Loucy (cell line): ENCODE data around the gene FGFR4.

Experiments used
- H2AFZ ChIP-seq: fragments of 200-600 bp; sonication (generic); 2 replicates; pipeline ENCODE4 v1.6.0; 2016; ENCODE audit warnings: antibody characterized with exemption, mild to moderate bottlenecking, low read length, moderate library complexity
- H3F3A ChIP-seq: fragments of 200-600 bp; 2 replicates; pipeline ENCODE4 v1.6.0; 2016; ENCODE audit warnings: antibody characterized with exemption, low read depth, mild to moderate bottlenecking
- H3K27me3 ChIP-seq: fragments of 200-600 bp; sonication (generic); 2 replicates; pipeline ENCODE4 v1.6.1; 2014; ENCODE audit warnings: low read length, mild to moderate bottlenecking; ENCODE audit not compliant: insufficient read depth, poor library complexity, severe bottlenecking
- H3K36me3 ChIP-seq: fragments of 200-600 bp; sonication (generic); 2 replicates; pipeline ENCODE4 v1.6.1; 2016; ENCODE audit warnings: low read length; ENCODE audit not compliant: insufficient read depth
- H3K4me1 ChIP-seq: fragments of 200-600 bp; sonication (generic); 2 replicates; pipeline ENCODE4 v1.5.1; 2014; ENCODE audit warnings: low read length, mild to moderate bottlenecking; ENCODE audit not compliant: insufficient read depth, poor library complexity, severe bottlenecking
- H3K4me2 ChIP-seq: fragments of 200-600 bp; sonication (generic); 2 replicates; pipeline ENCODE4 v1.6.0; 2014; ENCODE audit warnings: antibody characterized with exemption, low read length, low read depth, mild to moderate bottlenecking; ENCODE audit not compliant: poor library complexity, severe bottlenecking
- H3K4me3 ChIP-seq: fragments of 200-600 bp; sonication (generic); 2 replicates; pipeline ENCODE4 v1.5.1; 2014; ENCODE audit warnings: low read length, mild to moderate bottlenecking, mixed read lengths; ENCODE audit not compliant: poor library complexity, severe bottlenecking
- H3K79me2 ChIP-seq: fragments of 200-600 bp; sonication (generic); 2 replicates; pipeline ENCODE4 v1.6.1; 2014; ENCODE audit warnings: low read length; ENCODE audit not compliant: insufficient read depth
- H3K9ac ChIP-seq: fragments of 200-600 bp; sonication (generic); 2 replicates; pipeline ENCODE4 v1.6.0; 2014; ENCODE audit warnings: mild to moderate bottlenecking, low read depth, low read length, moderate library complexity; ENCODE audit not compliant: poor library complexity, severe bottlenecking
- H3K9me2 ChIP-seq: fragments of 200-600 bp; sonication (generic); replicated peaks from 2 replicates; pipeline ENCODE4 v1.6.1; 2016; ENCODE audit warnings: low read depth, low read length, mixed read lengths
- H3K9me3 ChIP-seq: fragments of 200-600 bp; sonication (generic); 2 replicates; pipeline ENCODE4 v1.6.1; 2014; ENCODE audit warnings: mild to moderate bottlenecking, antibody characterized with exemption, low read length, low read depth; ENCODE audit not compliant: insufficient read depth
- H4K20me1 ChIP-seq: fragments of 200-600 bp; sonication (generic); 2 replicates; pipeline ENCODE4 v1.6.0; 2014; ENCODE audit warnings: antibody characterized with exemption, low read length, mild to moderate bottlenecking; ENCODE audit not compliant: insufficient read depth, poor library complexity, severe bottlenecking
- EZH2phosphoT487 ChIP-seq: fragments of 200-600 bp; IDR thresholded peaks from 2 replicates; pipeline ENCODE4 v1.6.1; 2018; ENCODE audit warnings: antibody characterized with exemption, mild to moderate bottlenecking, moderate library complexity, borderline replicate concordance
- TF ChIP-seq, protein P1 (sequence below): fragments of 200-600 bp; sonication (generic); conservative IDR thresholded peaks from 2 replicates; pipeline ENCODE4 v1.5.1; 2014; ENCODE audit warnings: mild to moderate bottlenecking, antibody characterized with exemption, low read length

Gene FGFR4

DNA sequence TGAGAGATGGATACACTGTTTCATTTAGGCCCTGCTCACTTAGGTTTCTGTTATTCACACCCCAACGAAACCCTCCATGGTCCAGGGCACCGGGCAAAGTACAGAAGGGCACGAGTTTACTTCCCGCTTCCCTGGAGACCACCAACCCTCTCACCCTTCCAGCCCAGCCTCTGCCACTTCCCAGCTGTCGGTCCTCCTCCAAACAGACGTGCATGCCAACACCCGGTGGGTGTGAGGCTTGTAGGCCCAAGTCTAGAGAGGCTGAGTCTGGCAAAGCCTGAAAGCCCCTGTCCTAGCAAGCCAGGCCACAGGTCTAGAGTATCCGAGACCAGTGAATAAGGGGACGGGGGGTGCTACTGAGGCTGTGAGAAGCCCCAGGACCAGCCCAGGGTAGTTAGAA lies 7.1 kb upstream of the FGFR4 start:
- no peaks in the 10 kb centered on the region for H3F3A ChIP-seq
- H3K4me3 ChIP-seq, result no peak overlapping the region
- H2AFZ ChIP-seq, result no peak overlapping the region
- H3K27me3 ChIP-seq, result no peaks in the 10 kb centered on the region
- H3K4me2 ChIP-seq, result no peak overlapping the region
- no peaks in the 10 kb centered on the region for H3K36me3 ChIP-seq
- no peaks in the 10 kb centered on the region for H3K9me3 ChIP-seq
- no peaks in the 10 kb centered on the region for H3K79me2 ChIP-seq
- TF ChIP-seq, protein P1, sequence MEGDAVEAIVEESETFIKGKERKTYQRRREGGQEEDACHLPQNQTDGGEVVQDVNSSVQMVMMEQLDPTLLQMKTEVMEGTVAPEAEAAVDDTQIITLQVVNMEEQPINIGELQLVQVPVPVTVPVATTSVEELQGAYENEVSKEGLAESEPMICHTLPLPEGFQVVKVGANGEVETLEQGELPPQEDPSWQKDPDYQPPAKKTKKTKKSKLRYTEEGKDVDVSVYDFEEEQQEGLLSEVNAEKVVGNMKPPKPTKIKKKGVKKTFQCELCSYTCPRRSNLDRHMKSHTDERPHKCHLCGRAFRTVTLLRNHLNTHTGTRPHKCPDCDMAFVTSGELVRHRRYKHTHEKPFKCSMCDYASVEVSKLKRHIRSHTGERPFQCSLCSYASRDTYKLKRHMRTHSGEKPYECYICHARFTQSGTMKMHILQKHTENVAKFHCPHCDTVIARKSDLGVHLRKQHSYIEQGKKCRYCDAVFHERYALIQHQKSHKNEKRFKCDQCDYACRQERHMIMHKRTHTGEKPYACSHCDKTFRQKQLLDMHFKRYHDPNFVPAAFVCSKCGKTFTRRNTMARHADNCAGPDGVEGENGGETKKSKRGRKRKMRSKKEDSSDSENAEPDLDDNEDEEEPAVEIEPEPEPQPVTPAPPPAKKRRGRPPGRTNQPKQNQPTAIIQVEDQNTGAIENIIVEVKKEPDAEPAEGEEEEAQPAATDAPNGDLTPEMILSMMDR, result no peak
- no peak overlapping the region for H3K9ac ChIP-seq
- no peaks in the 10 kb centered on the region for H3K4me1 ChIP-seq
- no peaks in the 10 kb centered on the region for H3K9me2 ChIP-seq
- no peaks in the 10 kb centered on the region for H4K20me1 ChIP-seq

DNA sequence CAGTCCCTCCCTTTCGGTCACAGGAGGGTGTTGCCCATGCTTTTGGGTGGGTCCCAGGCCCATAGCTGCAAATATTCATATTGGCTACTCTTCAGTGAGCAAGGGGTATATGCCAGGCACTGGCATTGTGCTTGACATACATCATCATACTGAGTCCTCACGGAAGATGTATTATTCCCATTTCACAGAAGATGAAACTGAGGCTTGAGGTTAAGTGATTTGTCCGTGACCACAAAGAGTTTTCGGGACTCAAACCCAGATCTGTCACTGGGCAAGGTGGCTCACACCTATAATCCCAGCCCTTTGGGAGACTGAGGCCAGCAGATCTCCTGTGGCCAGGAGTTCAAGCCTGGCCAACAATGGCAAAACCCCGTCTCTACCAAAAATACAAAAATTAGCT lies 6.5 kb upstream of the FGFR4 start:
- H3K79me2 ChIP-seq, result no peaks in the 10 kb centered on the region
- no peak overlapping the region for H2AFZ ChIP-seq
- H3K9me3 ChIP-seq, result no peaks in the 10 kb centered on the region
- no peak overlapping the region for H3K4me3 ChIP-seq
- no peaks in the 10 kb centered on the region for H3K27me3 ChIP-seq
- TF ChIP-seq, protein P1, result no peak
- no peak for TF ChIP-seq EZH2phosphoT487
- H3K4me2 ChIP-seq, result no peak overlapping the region
- H3F3A ChIP-seq, result no peaks in the 10 kb centered on the region
- no peak overlapping the region for H3K9ac ChIP-seq
- H3K4me1 ChIP-seq, result no peaks in the 10 kb centered on the region
- H3K9me2 ChIP-seq, result no peaks in the 10 kb centered on the region
- H4K20me1 ChIP-seq, result no peaks in the 10 kb centered on the region
- no peaks in the 10 kb centered on the region for H3K36me3 ChIP-seq

DNA sequence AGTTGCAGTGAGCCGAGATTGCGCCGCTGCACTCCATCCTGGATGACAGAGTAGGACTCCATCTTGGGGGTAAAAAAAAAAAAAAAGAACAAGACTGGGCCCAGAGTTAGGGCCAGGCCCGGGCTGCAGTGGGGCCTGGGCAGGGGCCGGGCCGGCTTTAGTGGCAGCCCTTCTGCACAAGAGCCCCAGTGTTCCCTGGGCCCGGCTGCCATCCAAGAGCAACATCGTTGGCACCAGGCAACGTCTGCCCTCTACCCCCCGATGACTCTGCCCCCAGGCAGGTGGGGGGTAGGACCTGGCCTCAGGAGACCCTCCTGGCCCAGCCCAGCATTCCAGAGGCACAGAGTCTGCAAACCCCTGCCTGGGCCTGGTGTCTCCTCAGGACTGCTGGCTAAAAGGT lies 4.9 kb upstream of the FGFR4 start:
- H3F3A ChIP-seq, result no peaks in the 10 kb centered on the region
- no peaks in the 10 kb centered on the region for H4K20me1 ChIP-seq
- H3K4me2 ChIP-seq, result no peak overlapping the region
- H3K27me3 ChIP-seq, result no peaks in the 10 kb centered on the region
- H3K9me2 ChIP-seq, result no peaks in the 10 kb centered on the region
- H2AFZ ChIP-seq, result no peak overlapping the region
- no peaks in the 10 kb centered on the region for H3K4me1 ChIP-seq
- no peaks in the 10 kb centered on the region for H3K9me3 ChIP-seq
- H3K79me2 ChIP-seq, result no peaks in the 10 kb centered on the region
- H3K9ac ChIP-seq, result no peak overlapping the region
- H3K36me3 ChIP-seq, result no peaks in the 10 kb centered on the region
- TF ChIP-seq EZH2phosphoT487, result no peak
- TF ChIP-seq, protein P1, result no peak
- no peak overlapping the region for H3K4me3 ChIP-seq
